Measurements from ENCODE around the gene CCL24.
"Not testable (repeated sequence)": the region's sequence is repeated elsewhere in the genome, so short reads cannot be mapped to it uniquely, and the experiment has no call there.

CCL24 gene, protein sequence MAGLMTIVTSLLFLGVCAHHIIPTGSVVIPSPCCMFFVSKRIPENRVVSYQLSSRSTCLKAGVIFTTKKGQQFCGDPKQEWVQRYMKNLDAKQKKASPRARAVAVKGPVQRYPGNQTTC

DNA sequence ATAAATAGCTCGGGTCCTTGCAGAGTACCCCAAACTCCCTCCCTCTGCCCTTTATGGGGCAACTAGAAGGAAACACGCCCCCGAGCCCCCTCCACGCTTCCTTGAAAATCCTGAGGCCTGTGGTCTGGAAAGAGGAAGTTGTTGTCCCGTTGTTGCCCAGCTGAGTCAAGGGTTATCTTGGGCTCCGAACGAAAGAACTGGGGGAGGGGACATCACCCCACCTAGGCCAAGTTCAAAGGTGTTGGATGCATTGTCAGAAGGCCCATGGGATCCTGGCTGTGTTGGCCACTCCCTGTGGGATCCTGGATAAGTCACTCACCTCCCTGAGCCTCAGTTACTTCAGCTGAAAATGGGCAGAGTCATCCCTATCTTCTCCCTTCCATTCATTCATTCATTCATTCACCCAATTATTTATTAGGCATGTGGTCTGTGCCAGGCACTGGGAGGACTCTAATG is at the start of gene CCL24:
CCL24 (minus strand) TSS at position 26 of the 456 bp plus-strand sequence. CDS start 91 bp downstream, outside the sequence.
- H3K27me3 Mint-ChIP-seq: peaks cover 2% of the 10 kb centered on the region
- intact Hi-C loops (cut with micrococcal nuclease): loop anchor here (10.0 kb wide), 1 partner anchor 51 kb away; no protein-coding TSS in a partner anchor
- peak within 1 kb of the TSS; percentile 73 for H3K27ac Mint-ChIP-seq
- no peaks in the 10 kb centered on the region for H3K9me3 Mint-ChIP-seq
- peaks cover 64% of the 10 kb centered on the region for H3K4me1 Mint-ChIP-seq (ENCODE audit: low read depth)
- H3K36me3 Mint-ChIP-seq (ENCODE audit: low read depth): peaks cover 30% of the 10 kb centered on the region
- H3K4me3 Mint-ChIP-seq: peak within 1 kb of the TSS; percentile 74

DNA sequence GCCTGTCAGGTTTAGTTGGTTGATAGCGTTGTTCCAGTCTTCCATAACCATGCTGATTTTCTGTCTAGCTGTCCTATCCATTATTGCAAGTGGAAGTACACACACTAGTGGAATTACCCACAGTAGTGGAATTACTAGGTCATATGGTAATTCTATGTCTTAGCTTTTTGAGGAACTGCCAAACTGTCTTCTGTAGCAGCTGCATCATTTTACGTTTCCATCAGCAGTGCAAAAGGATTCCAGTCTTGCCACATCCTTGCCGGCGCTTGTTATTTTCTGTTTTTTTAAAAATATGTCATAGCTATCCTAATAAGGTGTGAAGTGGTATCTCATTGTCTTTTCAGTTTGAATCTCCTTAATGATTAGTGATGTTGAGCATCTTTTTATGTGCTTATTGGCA is 48.0 kb upstream of the CCL24 start:
- Mint-ChIP-seq H3K4me1 (ENCODE audit: low read depth) (peaks cover 81% of the 10 kb centered on the region), H3K27ac (peak overlapping the region; percentile 91), H3K36me3 (ENCODE audit: low read depth) (peaks cover 66% of the 10 kb centered on the region), H3K27me3 (no peaks in the 10 kb centered on the region), H3K9me3 (no peaks in the 10 kb centered on the region), H3K4me3 (no peak overlapping the region)
- intact Hi-C loops (cut with micrococcal nuclease): loop anchor here (10.0 kb wide), 1 partner anchor 47 kb away; the partner anchor contains the start of gene CCL24

DNA sequence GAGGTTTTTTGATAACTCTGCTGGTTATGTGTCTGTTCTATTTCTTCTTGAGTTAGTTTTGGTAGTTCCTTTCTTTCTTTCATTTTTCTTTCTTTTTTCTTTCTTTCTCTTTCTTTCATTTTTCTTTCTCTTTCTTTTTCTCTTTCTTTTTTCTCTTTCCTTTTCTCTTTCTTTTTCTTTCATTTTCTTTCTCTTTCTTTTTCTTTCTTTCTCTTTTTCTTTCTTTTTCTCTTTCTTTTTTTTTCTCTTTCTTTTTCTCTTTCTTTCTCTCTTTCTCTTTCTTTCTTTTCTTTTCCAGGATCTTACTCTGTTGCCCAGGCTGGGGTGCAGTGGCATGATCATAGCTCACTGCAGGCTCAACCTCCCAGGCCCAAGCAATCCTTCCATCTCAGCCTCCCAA is 44.8 kb upstream of the CCL24 start:
- H3K9me3 Mint-ChIP-seq: no peaks in the 10 kb centered on the region
- peak overlapping the region; percentile 79 for H3K27ac Mint-ChIP-seq

DNA sequence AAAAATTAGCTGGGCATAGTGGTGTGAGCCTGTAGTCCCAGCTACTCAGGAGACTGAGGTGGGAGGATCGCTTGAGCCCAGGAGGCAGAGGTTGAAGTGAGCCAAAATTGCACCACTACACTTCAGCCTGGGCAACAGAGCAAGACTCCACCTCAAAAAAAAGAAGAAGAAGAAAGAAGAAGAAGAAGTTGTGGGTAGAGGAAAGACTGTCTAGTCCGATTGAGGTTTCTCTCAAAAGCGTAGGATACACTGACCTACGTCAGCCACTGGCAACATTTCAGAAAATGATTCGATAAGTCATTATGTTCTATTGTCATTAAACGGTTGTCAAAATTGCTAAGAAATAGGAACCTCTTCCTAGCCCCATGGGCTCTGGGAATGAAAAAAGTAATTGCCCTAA is 42.9 kb upstream of the CCL24 start:
- Mint-ChIP-seq H3K27me3 (no peaks in the 10 kb centered on the region), H3K36me3 (ENCODE audit: low read depth) (peaks cover 71% of the 10 kb centered on the region), H3K4me1 (ENCODE audit: low read depth) (peaks cover 69% of the 10 kb centered on the region), H3K9me3 (no peaks in the 10 kb centered on the region), H3K4me3 (no peak overlapping the region), H3K27ac (peak overlapping the region; percentile 83)
- intact Hi-C loops (cut with micrococcal nuclease): loop anchor here (2.0 kb wide), 1 partner anchor 14 kb away; no protein-coding TSS in a partner anchor

More for the DNA sequence above, 44.8 kb upstream of the CCL24 start:
- H3K4me1 Mint-ChIP-seq (ENCODE audit: low read depth): peaks cover 74% of the 10 kb centered on the region
- peak overlapping the region; percentile 15 for H3K4me3 Mint-ChIP-seq
- H3K36me3 Mint-ChIP-seq (ENCODE audit: low read depth): peaks cover 66% of the 10 kb centered on the region
- intact Hi-C loops (cut with micrococcal nuclease): no loop called here
- H3K27me3 Mint-ChIP-seq: no peaks in the 10 kb centered on the region

DNA sequence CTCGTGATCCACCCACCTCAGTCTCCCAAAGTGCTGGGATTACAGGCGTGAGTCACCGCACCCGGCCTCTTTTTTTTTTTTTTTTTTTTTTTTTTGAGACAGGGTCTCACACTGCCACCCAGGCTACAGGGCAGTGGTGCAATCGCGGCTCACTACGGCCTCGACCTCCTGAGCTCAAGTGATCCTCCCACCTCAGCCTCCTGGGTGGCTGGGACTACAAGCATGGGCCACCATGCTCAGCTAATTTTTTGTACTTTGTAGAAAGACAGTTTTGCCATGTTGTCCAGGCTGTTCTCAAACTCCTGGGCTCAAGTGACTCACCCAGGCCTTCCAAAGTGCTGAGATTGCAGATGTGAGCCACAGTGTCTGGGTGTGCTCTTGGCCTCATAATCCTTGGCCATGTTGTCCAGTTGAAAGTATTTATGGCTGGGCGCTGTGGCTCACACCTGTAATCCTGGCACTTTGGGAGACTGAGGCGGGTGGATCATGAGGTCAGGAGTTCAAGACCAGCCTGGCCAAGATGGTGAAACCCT is 41.3 kb upstream of the CCL24 start:
- intact Hi-C loops (cut with micrococcal nuclease); H3K9me3 Mint-ChIP-seq; H3K27me3 Mint-ChIP-seq: not testable (repeated sequence)
- H3K4me1 Mint-ChIP-seq (ENCODE audit: low read depth): peaks cover 66% of the 10 kb centered on the region
- H3K27ac Mint-ChIP-seq: peak overlapping the region; percentile 80
- H3K4me3 Mint-ChIP-seq: peak overlapping the region; percentile 2
- peaks cover 58% of the 10 kb centered on the region for H3K36me3 Mint-ChIP-seq (ENCODE audit: low read depth)

DNA sequence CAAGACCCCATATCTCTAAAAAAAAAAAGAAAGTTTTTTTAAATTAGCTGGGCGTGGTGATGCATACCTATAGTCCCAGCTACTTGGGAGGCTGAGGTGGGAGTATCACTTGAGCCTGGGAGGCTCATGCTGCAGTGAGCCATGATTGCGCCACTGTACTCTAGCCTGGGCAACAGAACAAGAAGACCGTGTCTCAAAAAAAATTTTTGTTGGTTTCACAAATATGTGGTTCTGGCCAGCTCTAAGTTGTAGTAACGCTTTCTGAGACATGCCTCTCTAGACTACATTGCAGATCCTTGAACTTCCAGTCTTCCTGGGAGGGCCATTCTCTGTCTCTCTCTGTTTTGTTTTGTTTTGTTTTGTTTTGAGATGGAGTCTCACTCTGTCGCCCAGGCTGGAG is 40.6 kb upstream of the CCL24 start:
- no peaks in the 10 kb centered on the region for H3K9me3 Mint-ChIP-seq
- no peaks in the 10 kb centered on the region for H3K27me3 Mint-ChIP-seq
- H3K27ac Mint-ChIP-seq: peak overlapping the region; percentile 80
- peaks cover 51% of the 10 kb centered on the region for H3K36me3 Mint-ChIP-seq (ENCODE audit: low read depth)
- intact Hi-C loops (cut with micrococcal nuclease): no loop called here
- no peak overlapping the region for H3K4me3 Mint-ChIP-seq
- peaks cover 68% of the 10 kb centered on the region for H3K4me1 Mint-ChIP-seq (ENCODE audit: low read depth)

DNA sequence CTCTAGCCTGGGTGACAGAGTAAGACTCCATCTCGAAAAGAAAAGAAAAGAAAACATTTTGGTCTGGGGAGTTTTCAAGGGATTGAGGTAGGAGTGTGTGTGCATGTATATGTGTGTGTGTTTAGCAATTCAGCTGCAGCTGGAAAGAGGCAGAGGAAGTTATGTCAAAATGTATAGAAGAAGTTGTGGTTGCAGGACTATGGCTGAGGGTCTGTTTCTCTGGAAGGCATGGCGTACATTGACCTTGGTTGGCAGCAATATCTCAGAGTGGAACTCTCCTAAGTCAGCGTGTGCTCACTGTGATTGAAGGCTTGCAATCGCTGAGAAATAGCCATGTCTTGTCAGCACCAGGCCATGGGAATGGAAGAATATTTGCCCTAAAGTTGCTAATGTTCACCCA is 36.6 kb upstream of the CCL24 start:
- H3K36me3 Mint-ChIP-seq (ENCODE audit: low read depth): peaks cover 60% of the 10 kb centered on the region

DNA sequence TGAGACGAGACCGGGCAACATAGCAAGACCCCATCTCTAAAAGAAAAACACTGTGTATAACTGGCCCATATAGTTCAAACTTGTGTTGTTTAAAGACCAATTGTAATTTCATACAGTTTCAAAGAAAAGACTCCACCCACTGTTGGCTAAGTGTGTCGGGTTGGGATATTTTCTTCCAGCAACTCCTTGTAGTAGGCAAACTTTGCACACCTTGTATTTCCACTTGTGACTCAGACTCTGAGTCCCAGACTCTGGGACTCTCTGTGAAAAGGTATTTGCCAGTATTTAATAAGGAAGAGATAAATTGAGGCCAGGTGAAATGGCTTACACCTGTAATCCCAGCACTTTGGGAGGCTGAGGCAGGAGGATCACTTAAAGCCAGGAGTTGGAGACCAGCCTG is 36.0 kb upstream of the CCL24 start:
- intact Hi-C loops (cut with micrococcal nuclease): loop anchor here (10.0 kb wide), 1 partner anchor 55 kb away; no protein-coding TSS in a partner anchor
- no peaks in the 10 kb centered on the region for H3K9me3 Mint-ChIP-seq
- peaks cover 74% of the 10 kb centered on the region for H3K4me1 Mint-ChIP-seq (ENCODE audit: low read depth)
- H3K4me3 Mint-ChIP-seq: no peak overlapping the region
- peak overlapping the region; percentile 81 for H3K27ac Mint-ChIP-seq
- H3K27me3 Mint-ChIP-seq: no peaks in the 10 kb centered on the region
- peaks cover 60% of the 10 kb centered on the region for H3K36me3 Mint-ChIP-seq (ENCODE audit: low read depth)

More for the DNA sequence above, 36.6 kb upstream of the CCL24 start:
- no peaks in the 10 kb centered on the region for H3K9me3 Mint-ChIP-seq
- H3K4me1 Mint-ChIP-seq (ENCODE audit: low read depth): peaks cover 71% of the 10 kb centered on the region
- peak overlapping the region; percentile 10 for H3K4me3 Mint-ChIP-seq
- intact Hi-C loops (cut with micrococcal nuclease): no loop called here
- peak overlapping the region; percentile 81 for H3K27ac Mint-ChIP-seq
- H3K27me3 Mint-ChIP-seq: no peaks in the 10 kb centered on the region

DNA sequence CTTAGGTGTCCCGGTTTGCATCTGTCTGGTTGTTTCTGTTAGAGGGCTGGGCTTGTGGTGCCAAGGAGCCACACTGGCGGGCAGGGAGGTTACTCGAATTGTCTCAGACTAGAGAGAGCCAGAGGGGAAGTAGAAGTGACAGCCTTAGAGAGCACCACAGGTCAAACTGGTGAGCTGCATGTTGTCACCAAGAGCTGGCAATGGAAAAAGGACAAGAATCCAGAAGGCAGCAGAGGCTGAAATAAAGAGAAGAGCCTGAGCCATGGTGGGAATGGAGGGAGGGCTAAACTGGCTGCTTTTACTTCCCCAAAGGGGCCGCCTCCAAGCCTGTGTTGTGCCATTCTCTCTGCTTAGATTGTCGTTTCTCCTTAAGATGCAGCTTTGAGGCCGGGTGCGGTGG is 34.1 kb upstream of the CCL24 start:
- no peaks in the 10 kb centered on the region for H3K9me3 Mint-ChIP-seq
- intact Hi-C loops (cut with micrococcal nuclease): loop anchor here (10.0 kb wide), 1 partner anchor 53 kb away; no protein-coding TSS in a partner anchor
- peaks cover 46% of the 10 kb centered on the region for H3K36me3 Mint-ChIP-seq (ENCODE audit: low read depth)
- peak overlapping the region; percentile 81 for H3K27ac Mint-ChIP-seq
- H3K27me3 Mint-ChIP-seq: no peaks in the 10 kb centered on the region
- H3K4me3 Mint-ChIP-seq: peak overlapping the region; percentile 55
- peaks cover 72% of the 10 kb centered on the region for H3K4me1 Mint-ChIP-seq (ENCODE audit: low read depth)

DNA sequence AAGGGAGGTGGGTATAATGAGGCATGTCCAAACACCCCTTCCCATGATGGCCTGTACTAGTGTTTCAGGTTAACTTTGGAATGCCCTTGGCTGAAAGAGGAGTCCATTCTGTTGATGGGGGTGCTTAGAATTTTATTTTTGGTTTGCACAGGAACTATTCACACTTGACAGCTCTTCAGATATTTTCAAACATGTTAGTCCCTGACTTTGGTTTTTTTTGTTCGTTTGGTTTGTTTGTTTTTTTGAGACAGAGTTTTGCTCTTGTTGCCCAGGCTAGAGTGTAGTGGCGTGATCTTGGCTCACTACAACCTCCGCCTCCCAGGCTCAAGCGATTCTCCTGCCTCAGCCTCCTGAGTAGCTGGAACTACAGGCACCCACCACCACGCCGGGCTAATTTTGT is 31.5 kb upstream of the CCL24 start:
- intact Hi-C loops (cut with micrococcal nuclease): loop anchor here (10.0 kb wide), 1 partner anchor 50 kb away; no protein-coding TSS in a partner anchor
- Mint-ChIP-seq H3K27ac (peak overlapping the region; percentile 53), H3K4me1 (ENCODE audit: low read depth) (peaks cover 83% of the 10 kb centered on the region), H3K4me3 (peak overlapping the region; percentile 45), H3K36me3 (ENCODE audit: low read depth) (peaks cover 33% of the 10 kb centered on the region)
- not testable (repeated sequence) for H3K27me3 Mint-ChIP-seq, H3K9me3 Mint-ChIP-seq

DNA sequence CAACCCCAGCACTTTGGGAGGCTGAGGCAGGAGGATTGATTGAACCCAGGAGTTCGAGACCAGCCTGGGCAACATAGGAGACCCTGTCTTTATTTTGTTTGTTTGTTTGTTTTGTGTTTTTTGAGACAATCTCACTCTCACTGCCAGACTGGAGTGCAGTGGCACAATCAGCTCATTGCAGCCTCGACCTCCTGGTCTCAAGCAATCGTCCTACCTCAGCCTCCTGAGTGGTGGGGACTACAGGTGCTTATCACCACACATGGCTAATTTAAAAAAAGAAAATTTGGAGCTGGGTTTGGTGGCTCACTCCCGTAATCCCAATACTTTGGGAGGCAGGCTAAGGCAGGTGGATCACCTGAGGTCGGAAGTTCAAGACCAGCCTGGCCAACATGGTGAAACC is 30.6 kb upstream of the CCL24 start:
- peaks cover 79% of the 10 kb centered on the region for H3K4me1 Mint-ChIP-seq (ENCODE audit: low read depth)
- H3K9me3 Mint-ChIP-seq: no peaks in the 10 kb centered on the region
- H3K36me3 Mint-ChIP-seq (ENCODE audit: low read depth): peaks cover 33% of the 10 kb centered on the region
- intact Hi-C loops (cut with micrococcal nuclease): loop anchor here (10.0 kb wide), 1 partner anchor 49 kb away; no protein-coding TSS in a partner anchor
- no peaks in the 10 kb centered on the region for H3K27me3 Mint-ChIP-seq
- H3K27ac Mint-ChIP-seq: peak overlapping the region; percentile 95
- peak overlapping the region; percentile 23 for H3K4me3 Mint-ChIP-seq

DNA sequence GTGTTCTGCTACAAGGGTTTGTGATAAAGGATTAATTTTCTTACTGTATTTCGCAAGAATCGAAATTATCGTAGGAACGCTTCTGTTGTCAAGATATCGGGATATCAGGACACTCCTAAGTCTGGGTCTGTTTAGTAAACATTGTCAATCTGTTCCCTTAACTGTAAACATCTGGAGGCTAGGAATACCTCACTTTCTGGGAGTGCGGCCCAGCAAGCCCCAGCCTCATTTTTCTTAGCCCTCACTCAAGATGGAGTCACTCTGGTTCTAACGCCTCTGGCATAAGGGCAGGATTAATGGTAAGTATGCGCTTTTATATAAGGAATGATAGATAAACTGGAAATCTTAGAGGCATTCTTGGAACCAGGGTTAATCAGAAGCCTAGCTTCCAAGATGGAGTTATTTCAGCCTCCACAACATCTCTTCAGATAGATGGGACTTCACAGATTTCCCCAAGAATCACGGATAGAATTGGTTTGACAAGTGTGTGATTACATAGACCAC is 30.1 kb upstream of the CCL24 start:
- peaks cover 28% of the 10 kb centered on the region for H3K36me3 Mint-ChIP-seq (ENCODE audit: low read depth)
- intact Hi-C loops (cut with micrococcal nuclease): loop anchor here (2.0 to 10.0 kb wide), 2 partner anchors 13 to 49 kb away; no protein-coding TSS in a partner anchor
- H3K9me3 Mint-ChIP-seq: no peaks in the 10 kb centered on the region
- peaks cover 76% of the 10 kb centered on the region for H3K4me1 Mint-ChIP-seq (ENCODE audit: low read depth)
- no peaks in the 10 kb centered on the region for H3K27me3 Mint-ChIP-seq
- H3K4me3 Mint-ChIP-seq: peak overlapping the region; percentile 71
- peak overlapping the region; percentile 95 for H3K27ac Mint-ChIP-seq

DNA sequence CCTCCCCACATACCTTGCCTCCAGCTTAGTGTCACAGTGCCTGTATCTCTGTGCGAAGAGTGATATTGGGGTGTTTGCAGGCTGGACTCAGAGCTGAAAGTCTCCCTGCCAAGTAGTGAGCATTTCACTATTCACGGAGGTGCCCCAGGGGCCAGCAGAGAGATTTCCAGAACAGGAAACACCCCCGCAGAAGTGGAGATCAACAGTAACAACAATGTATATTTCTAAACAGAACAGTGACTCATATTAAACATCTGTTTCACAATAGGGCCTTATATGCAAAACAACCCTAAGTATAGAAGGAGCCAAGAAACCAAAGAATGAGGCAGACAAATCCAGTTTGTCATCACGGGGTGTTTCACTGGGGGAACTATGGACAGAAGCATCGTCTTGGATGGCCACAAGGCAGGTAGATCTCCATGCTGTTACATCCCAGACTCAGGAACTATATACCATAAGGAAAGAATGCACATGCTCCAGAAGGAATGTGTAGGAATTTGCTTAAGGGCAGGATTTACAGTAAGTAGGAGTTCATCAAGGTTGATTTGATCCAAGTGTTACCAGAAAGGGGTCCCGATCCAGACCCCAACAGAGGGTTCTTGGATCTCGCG is 29.3 kb upstream of the CCL24 start:
- Mint-ChIP-seq H3K27me3 (no peaks in the 10 kb centered on the region), H3K27ac (peak overlapping the region; percentile 95), H3K9me3 (no peaks in the 10 kb centered on the region), H3K36me3 (ENCODE audit: low read depth) (peaks cover 24% of the 10 kb centered on the region), H3K4me1 (ENCODE audit: low read depth) (peaks cover 76% of the 10 kb centered on the region), H3K4me3 (peak overlapping the region; percentile 71)
- intact Hi-C loops (cut with micrococcal nuclease): loop anchor here (2.0 to 10.0 kb wide), 2 partner anchors 14 to 48 kb away; no protein-coding TSS in a partner anchor

DNA sequence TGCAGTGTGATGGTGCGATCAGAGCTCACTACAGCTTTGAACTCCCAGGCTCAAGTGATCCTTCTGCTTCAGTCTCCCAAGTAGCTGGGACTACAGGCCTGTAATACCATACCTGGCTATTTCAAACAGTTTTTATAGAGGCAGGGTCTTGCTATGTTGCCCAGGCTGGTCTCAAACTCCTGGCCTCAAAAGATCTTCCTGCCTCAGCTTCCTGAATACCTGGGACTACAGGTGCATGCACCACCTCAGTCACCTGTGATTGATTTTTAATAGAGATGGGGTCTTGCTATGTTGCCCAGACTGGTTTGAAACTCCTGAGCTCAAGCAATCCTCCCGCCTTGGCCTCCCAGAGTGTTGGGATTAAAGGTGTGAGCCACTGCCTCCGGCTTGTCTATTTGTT is 26.4 kb upstream of the CCL24 start:
- Mint-ChIP-seq H3K4me3 (no peak overlapping the region), H3K4me1 (ENCODE audit: low read depth) (peaks cover 81% of the 10 kb centered on the region), H3K36me3 (ENCODE audit: low read depth) (peaks cover 11% of the 10 kb centered on the region), H3K27ac (peak overlapping the region; percentile 42), H3K27me3 (peaks cover 3% of the 10 kb centered on the region), H3K9me3 (no peaks in the 10 kb centered on the region)
- intact Hi-C loops (cut with micrococcal nuclease): loop anchor here (10.0 kb wide), 1 partner anchor 45 kb away; no protein-coding TSS in a partner anchor
